GM12892 (cell line): ENCODE measurements around the gene ZC3H14.

Experiments
- POLR2A ChIP-seq: IDR thresholded peaks from 2 replicates; pipeline ENCODE4 v1.6.1; 2011; ENCODE audit warnings: low read depth, low read length, control low read depth
- POLR2AphosphoS5 ChIP-seq: IDR thresholded peaks from 2 replicates; pipeline ENCODE4 v1.6.1; 2011; ENCODE audit warnings: low read depth, low read length, control low read depth
- TAF1 ChIP-seq: IDR thresholded peaks from 2 replicates; pipeline ENCODE4 v1.6.1; 2011; ENCODE audit warnings: low read depth, mild to moderate bottlenecking, control low read depth, low read length, borderline replicate concordance

- no peak for TF ChIP-seq POLR2A
- TF ChIP-seq POLR2AphosphoS5 = no peak
- TF ChIP-seq TAF1 = no peak
Measured at GRCh38 chr14:88632512-88632911, 69.7 kb downstream of the ZC3H14 start.
